Endodermal cell (in vitro differentiated cells): ENCODE results near the gene MRPL11. TPM values are rescaled to one million over a fixed set of nuclear protein-coding genes. Genes with fewer than 3 reads are reported as not detected.
A peak's percentile ranks its signal among the peaks of the same experiment; 100 is the strongest.

Experiments used
- DNase-seq: peaks from one replicate; pipeline ENCODE4 v3.0.0-alpha.2; 2017
- H3K27ac ChIP-seq: 2 replicates; pipeline ENCODE4 v1.5.1; 2013; ENCODE audit warnings: mild to moderate bottlenecking, low read depth, low read length, moderate library complexity
- H3K27me3 ChIP-seq: 2 replicates; pipeline ENCODE4 v1.6.1; 2013; ENCODE audit warnings: mild to moderate bottlenecking, low read length, moderate library complexity; ENCODE audit not compliant: insufficient read depth, control insufficient read depth, poor library complexity, severe bottlenecking
- H3K36me3 ChIP-seq: 2 replicates; pipeline ENCODE4 v1.7.0; 2013; ENCODE audit warnings: mild to moderate bottlenecking, low read length, moderate library complexity; ENCODE audit not compliant: control insufficient read depth, insufficient read depth
- H3K4me1 ChIP-seq: one replicate; pipeline ENCODE4 v1.7.0; 2013; ENCODE audit warnings: low read length; ENCODE audit not compliant: control insufficient read depth, insufficient read depth
- H3K4me3 ChIP-seq: 2 replicates; pipeline ENCODE4 v1.5.1; 2013; ENCODE audit warnings: mild to moderate bottlenecking, low read length, moderate library complexity
- H3K9ac ChIP-seq: 2 replicates; pipeline ENCODE4 v1.6.1; 2013; ENCODE audit warnings: mild to moderate bottlenecking, low read length, moderate library complexity; ENCODE audit not compliant: poor library complexity, severe bottlenecking; ENCODE audit errors: extremely low read depth
- H3K9me3 ChIP-seq: 2 replicates; pipeline ENCODE4 v1.6.1; 2013; ENCODE audit warnings: mild to moderate bottlenecking, low read length, moderate library complexity; ENCODE audit not compliant: control insufficient read depth
- H3K27ac Mint-ChIP-seq: 2 replicates; pipeline ENCODE4 v1.8.0; 2020; ENCODE audit warnings: mixed read lengths
- H3K27me3 Mint-ChIP-seq: 2 replicates; pipeline ENCODE4 v1.8.0; 2021; ENCODE audit warnings: mild to moderate bottlenecking, mixed read lengths; ENCODE audit not compliant: insufficient read depth
- H3K36me3 Mint-ChIP-seq: 2 replicates; pipeline ENCODE4 v1.8.0; 2020; ENCODE audit warnings: low read depth, mixed read lengths
- H3K4me1 Mint-ChIP-seq: 2 replicates; pipeline ENCODE4 v1.8.0; 2020; ENCODE audit warnings: mixed read lengths
- H3K4me3 Mint-ChIP-seq: 2 replicates; pipeline ENCODE4 v1.8.0; 2020; ENCODE audit warnings: mild to moderate bottlenecking, moderate library complexity, mixed read lengths
- H3K9me3 Mint-ChIP-seq: 2 replicates; pipeline ENCODE4 v1.8.0; 2020; ENCODE audit warnings: mild to moderate bottlenecking, mixed read lengths
- CTCF ChIP-seq: fragments of 200-600 bp; sonication (generic); conservative IDR thresholded peaks from 2 replicates; pipeline ENCODE4 v1.5.0; 2021; ENCODE audit warnings: antibody characterized with exemption, mild to moderate bottlenecking
- WGBS, 2 experiments: methylation state at CpG; one replicate each; pipeline versions ENCODE4 v1.1.5 to v1.1.7; 2013; ENCODE audit warnings: missing lambda C conversion rate in 2 of 2, mixed read lengths in 1 of 2; ENCODE audit not compliant: insufficient coverage in 1 of 2, insufficient read length in 1 of 2; 5-methylcytosine and 5-hydroxymethylcytosine counted together
- total RNA-seq, 2 donors: library from RNA; stranded (reverse); fragmentation: NEBNext Ultra II Directional in 1 of 2; extraction: Animal tissue kit (Norgen Biotek cat#: 25700) in 1 of 2; gene quantifications; 2 replicates in 1 of 2; 3 replicates in 1 of 2; pipeline ENCODE4 v1.2.1, GENCODE V29; 2021

MRPL11 gene
- total RNA-seq, 2 donors from 2014 or later = 84.5 to 111 TPM

- DNase-seq = no peak
- 82 to 87% methylated on average over 2 of the region's 2 CpGs for WGBS, 2 experiments
- H3K27me3 ChIP-seq = peaks cover 32% of the 10 kb centered on the region
Measured at GRCh38 chr11:66415423-66415822, 23.2 kb downstream of the MRPL11 start.

GRCh38 chr11:66414120-66414934, 24.3 kb downstream of the MRPL11 start:
- H3K4me3 ChIP-seq = no peak overlapping the region
- WGBS, 2 experiments = 53 to 62% methylated on average over 3 to 12 of the region's 12 CpGs
- no peaks in the 10 kb centered on the region for H3K9me3 ChIP-seq
- H3K27ac Mint-ChIP-seq = peak overlapping the region; percentile 70
- H3K36me3 ChIP-seq = no peaks in the 10 kb centered on the region
- H3K4me1 Mint-ChIP-seq = peaks cover 1% of the 10 kb centered on the region
- no peaks in the 10 kb centered on the region for H3K9me3 Mint-ChIP-seq
- H3K4me3 Mint-ChIP-seq = no peak overlapping the region
- peaks cover 68% of the 10 kb centered on the region for H3K27me3 Mint-ChIP-seq
- TF ChIP-seq CTCF = no peak
- no peaks in the 10 kb centered on the region for H3K4me1 ChIP-seq
- H3K9ac ChIP-seq = no peak overlapping the region
- DNase-seq = peak; percentile 70
- H3K27me3 ChIP-seq = peaks cover 25% of the 10 kb centered on the region
- H3K27ac ChIP-seq = no peak overlapping the region
- no peaks in the 10 kb centered on the region for H3K36me3 Mint-ChIP-seq

More at GRCh38 chr11:66415423-66415822, 23.2 kb downstream of the MRPL11 start:
- no peaks in the 10 kb centered on the region for H3K36me3 ChIP-seq
- H3K4me3 ChIP-seq = no peak overlapping the region
- Mint-ChIP-seq H3K9me3 (no peaks in the 10 kb centered on the region), H3K36me3 (no peaks in the 10 kb centered on the region), H3K27me3 (peaks cover 68% of the 10 kb centered on the region), H3K4me1 (peaks cover 2% of the 10 kb centered on the region), H3K4me3 (no peak overlapping the region), H3K27ac (no peak overlapping the region)
- H3K27ac ChIP-seq = no peak overlapping the region
- no peak overlapping the region for H3K9ac ChIP-seq
- no peaks in the 10 kb centered on the region for H3K4me1 ChIP-seq
- no peaks in the 10 kb centered on the region for H3K9me3 ChIP-seq
- TF ChIP-seq CTCF = no peak

- Histone ChIP-seq H3K27me3 (peaks cover 16% of the 10 kb centered on the region), H3K9ac (no peak overlapping the region), H3K4me3 (no peak overlapping the region), H3K4me1 (no peaks in the 10 kb centered on the region), H3K9me3 (no peaks in the 10 kb centered on the region), H3K36me3 (no peaks in the 10 kb centered on the region), H3K27ac (no peak overlapping the region)
- Mint-ChIP-seq H3K4me1 (peaks cover 1% of the 10 kb centered on the region), H3K4me3 (no peak overlapping the region), H3K36me3 (no peaks in the 10 kb centered on the region), H3K9me3 (no peaks in the 10 kb centered on the region), H3K27ac (no peak overlapping the region), H3K27me3 (peaks cover 62% of the 10 kb centered on the region)
- WGBS, 2 experiments = 86 to 92% methylated on average over 2 to 6 of the region's 6 CpGs
- no peak for DNase-seq
- no peak for TF ChIP-seq CTCF
Measured at GRCh38 chr11:66413167-66413566, 25.5 kb downstream of the MRPL11 start.
